NCI-H446 treated with DMSO at 0.1 percent for 48 hours (cell line): ENCODE results near the gene UBE2G2.
A peak's percentile ranks its signal among the peaks of the same experiment; 100 is the strongest.

Source experiments
- DNase-seq: peaks from one replicate; lab custom pipeline; 2025; lab: John Stamatoyannopoulos, UW

Gene UBE2G2, protein sequence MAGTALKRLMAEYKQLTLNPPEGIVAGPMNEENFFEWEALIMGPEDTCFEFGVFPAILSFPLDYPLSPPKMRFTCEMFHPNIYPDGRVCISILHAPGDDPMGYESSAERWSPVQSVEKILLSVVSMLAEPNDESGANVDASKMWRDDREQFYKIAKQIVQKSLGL

DNA sequence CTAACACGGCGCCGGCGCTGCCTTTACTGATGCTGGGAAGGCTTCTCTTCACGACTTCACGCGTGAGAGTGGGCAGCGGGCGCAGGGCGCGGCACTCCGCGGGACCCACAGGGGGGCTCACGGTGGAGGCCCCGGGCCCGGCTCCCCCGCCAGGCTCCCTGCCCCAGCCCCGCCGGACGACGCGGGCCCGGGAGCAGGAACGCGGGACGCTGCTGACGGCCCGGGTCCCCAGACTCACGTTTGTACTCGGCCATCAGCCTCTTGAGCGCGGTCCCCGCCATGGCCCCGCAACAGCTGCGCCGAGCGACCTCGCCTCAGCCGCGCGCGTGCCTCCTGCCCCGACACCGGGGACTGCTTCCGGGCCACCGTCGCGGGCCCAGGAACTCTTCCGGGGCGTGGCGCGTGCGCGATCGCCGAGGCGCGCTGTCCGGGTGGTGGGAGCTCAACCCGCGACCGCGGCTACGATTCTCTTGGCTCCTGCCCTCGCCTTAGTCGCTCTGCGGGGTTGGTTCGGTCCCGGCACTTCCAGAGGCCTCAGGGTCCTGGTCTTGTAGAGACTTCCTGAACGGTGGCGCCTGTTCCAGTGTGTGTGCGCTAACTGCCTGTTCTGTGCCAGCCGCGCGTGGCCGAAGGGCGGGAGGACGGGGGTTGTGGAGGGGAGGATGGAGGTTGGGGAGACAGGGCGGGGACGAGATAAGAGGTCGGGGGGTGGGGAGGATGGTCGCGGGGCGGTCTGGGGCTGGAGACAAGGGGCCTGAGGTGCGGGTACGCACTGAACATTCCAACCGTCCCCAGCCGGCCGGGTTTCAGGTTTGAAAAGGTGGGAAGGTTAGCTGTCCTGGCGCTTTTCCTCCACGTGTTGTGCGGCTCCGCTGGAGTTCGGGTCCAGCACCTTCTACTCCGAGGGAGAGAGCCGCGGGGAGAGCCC lies at the start of gene UBE2G2:
Gene UBE2G2, minus strand, starts transcription at position 353 of the 928 bp plus-strand sequence. Its CDS starts 72 bp downstream, at position 281.
- DNase-seq, result peak; percentile 59

DNA sequence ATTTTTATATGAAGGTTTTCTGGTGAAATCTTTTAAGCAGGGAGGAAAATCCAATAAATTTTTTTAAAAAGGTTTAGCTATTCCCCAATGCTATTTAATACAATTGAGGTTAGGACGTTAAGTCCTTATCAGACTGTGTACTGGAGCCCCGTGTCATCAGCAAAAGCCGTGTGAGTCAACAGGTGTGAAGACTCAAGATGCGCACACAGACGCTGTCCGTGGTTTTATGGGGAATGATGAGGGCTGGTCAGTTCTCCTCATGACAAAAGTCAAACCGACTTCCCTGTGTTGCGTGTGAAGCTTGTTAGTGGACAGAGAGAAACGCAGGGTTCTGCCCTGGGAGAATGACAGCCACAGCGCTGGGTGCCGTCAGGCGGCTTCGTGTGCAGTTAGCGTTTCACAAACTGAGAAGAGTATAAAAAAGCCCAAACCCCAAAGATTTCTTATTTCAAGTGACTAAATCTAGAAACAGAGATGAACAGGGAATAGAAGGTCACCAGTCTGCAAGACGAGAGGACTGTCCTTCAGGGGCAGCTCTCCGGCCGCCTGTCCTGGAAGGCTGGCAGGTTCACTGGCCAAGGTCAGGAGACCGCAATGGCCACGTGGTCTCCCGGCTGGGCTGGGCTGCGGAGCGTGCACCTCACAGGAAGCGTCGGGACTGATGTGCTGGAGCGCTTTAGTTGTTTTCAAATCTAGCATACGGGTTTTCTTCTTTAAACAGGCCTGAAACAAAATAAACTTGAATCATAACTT lies 49.5 kb upstream of the UBE2G2 start:
- DNase-seq, result no peak

DNA sequence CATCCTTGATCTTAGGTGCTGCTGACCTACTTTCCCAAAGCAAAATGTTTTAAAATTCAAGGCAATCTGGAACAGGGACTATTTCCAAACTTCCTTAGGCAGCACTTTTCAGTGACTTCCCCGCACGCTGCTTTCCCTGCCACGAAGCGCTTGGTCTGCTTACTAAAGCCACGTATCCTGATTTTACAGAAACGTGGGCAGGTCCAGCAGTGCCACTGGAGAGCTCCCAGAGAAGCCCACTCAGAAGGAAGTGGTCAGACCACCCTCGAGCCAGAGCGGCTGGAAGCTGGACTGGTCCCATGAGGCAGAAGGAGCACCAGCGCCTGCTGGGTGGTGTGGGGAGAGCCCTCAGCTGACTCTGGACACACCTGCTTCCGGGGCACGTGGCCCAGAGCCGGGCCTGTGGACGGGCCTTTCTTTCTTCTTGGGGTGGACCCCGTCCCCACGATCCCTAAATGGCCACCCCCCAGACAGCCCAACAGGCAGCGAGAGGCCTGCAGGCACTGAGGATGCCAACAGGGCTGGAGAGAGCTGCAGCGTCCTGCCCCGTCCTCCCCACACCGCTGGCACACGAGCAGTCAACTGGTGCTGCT lies 48.7 kb upstream of the UBE2G2 start:
- no peak for DNase-seq

DNA sequence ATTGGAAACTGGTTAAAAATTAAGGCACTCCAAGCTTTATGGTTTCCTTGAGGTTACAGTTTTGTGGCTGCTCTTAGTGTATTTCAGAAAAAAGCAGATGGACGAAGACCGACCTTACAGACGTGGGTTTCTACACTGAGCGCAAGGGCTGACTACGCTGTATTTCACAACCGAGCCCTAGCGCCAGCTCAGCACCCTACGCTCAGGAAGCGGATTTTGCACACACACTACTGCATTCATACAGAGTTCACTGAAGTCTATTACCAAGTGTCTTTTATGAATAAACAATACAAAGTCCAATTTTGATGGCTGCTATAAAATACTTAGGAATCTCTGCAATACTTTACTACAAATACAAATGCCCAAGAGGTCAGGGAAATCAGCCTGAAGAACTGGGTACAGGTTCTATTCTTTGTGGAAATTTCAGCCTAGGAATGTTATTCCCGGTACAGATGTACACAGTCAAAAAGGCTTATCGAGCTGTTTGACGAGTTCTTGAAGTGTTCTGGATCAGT lies 48.1 kb upstream of the UBE2G2 start:
- no peak for DNase-seq

DNA sequence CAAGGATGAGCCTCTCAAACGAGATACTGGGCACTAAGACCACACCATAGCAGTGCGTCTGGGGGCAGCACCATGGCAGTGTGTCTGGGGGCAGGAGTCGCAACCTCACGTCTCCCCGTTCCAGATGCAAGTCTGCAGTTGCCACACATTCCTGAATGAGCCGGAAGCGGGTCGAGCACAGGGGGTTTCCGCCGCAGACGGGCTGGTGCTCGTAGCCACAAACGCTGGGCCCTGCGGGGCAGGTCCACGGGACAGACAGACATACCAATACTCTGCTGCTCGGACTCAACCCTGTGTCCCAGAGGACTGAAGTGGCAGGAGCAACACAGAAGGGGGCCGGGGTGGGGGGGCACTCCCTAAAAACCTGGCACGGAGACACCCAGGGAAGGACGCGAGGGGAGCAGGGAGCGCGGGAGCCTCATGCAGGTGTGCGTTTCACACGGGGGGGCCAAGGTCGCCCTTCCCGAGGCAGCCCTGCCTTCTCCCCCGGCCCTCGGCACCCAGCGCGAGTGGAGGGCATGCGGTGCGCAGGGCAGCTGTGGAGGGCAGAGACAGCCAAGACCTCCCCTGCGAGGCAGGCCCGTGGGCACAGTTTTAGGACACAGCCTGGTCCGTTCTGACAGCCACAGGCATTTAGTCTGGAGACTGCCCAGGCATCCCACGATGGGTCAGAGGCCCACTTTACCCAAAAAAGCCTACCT lies 47.4 kb upstream of the UBE2G2 start:
- DNase-seq, result no peak

DNA sequence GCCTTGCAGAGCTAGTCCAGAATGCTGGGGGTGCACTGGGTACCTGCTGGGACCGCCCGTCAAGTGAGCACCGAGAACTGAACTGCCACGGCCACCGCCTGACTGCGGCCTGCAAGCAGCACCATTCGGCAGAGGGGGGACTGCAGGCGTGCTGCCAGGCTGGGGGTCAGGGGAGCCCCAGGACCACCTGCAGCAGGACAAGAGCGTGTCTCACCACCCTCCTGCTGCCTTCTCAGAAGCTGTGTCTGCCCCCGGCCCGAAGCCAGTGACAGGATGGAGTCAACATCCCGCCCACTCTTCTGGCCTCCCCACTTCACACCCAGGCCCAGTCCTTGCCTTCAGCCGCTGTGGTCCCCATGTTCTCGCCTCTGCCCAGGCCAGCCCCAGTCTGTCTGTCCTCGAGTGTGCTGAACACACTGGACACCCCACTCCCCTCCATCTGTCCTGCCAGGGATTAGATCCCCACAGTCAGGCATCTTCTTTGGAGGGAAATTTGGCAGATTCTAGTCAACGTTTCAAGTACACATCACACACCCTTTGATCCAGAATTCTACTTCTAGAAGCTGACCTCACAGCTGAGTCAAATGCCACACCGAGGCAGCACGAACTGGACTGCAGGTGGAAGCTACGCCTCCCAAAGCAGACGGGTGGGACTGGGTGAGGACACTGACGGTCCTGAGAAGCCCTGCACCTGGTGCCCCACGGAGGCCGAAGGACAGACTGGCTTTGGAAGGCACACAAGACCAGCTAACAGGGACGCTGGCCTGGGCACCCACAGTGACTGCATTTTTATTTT lies 45.8 kb upstream of the UBE2G2 start:
- no peak for DNase-seq

DNA sequence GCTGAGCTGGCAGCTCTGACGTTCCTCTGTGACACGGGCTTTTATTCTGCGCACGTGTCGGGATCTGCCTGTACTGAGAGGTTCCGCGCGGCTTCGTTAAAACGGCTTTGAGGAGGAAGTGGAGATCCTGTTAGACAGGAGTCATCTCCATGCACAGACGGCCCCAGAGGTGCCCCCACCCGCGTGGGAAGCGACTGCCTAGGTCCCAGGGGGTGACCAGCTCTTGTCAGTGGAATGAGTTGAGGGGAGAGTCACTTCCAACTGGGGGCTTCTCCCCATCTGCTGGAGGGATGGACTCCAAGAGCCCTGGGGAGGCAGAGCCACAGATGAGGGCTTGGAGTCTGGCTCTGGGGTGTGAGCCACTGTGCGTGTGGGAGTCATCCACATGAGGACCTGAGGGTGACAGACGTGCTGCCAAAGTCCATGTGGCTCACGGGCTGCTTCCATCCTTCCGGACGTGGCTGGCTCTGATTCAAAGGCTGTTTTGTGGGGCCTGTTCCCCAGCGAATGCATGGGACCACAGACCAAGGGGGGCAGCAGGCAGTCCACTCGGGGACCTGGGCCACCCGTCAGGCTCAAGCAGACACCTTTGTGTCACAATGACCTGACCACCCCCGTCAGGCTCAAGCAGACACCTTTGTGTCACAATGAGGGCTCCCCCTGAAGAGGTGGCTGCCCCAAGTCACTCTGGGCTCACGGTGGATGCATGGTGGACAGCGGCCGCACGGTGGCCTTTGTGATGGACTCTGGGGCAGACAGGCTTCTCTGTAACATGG lies 45.1 kb upstream of the UBE2G2 start:
- DNase-seq, result no peak

DNA sequence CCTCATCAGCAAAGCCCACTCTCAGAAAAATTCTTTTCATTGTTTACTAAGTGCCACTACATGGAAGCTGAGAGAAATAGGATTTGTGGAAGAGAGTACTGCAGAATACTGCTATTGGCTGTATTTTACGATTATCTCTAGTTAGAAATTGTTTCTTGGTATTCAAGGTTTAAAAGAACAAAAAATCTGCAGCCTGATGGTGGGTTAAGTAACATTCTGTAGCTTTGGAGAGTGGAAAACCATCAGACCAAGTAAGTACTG lies 44.5 kb upstream of the UBE2G2 start:
- DNase-seq, result no peak

DNA sequence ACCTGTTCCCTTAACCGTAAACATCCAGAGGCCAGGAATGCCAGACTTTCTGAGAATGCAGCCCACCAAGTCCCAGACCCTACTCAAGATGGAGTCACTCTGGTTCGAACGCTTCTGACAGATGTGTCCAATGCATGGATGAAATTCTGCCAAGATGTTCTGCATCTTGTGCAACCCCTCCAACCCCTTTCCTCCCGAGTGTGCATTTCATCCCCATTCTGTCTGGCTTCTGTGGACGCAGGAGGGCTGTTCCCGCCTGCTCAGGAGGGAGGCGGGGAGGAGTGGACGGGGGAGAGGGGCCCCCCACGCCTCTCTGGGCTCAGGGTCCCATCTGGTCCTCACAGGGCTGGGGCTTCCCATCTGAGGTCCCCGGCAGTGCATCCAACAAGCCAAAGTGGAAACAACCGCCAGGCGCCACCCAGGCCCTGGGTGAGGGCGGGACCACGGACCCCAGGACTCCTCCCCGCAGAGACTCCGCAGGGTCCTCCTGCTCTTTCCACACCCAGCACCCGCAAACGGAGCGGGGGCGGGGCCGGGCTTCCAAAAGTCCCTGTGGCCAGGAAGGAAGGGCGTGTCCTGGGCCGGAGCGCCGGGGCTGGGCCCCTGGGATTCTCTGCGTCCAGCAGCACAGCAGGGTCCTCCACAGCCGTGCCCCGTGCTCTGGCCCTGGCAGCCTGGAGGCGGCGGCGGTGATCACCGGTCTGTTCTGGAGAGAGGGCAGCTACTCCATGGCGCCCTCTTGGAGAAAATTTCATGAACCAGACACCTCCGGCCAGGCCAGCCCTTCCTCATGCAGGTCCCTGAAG lies 44.0 kb upstream of the UBE2G2 start:
- DNase-seq, result no peak

DNA sequence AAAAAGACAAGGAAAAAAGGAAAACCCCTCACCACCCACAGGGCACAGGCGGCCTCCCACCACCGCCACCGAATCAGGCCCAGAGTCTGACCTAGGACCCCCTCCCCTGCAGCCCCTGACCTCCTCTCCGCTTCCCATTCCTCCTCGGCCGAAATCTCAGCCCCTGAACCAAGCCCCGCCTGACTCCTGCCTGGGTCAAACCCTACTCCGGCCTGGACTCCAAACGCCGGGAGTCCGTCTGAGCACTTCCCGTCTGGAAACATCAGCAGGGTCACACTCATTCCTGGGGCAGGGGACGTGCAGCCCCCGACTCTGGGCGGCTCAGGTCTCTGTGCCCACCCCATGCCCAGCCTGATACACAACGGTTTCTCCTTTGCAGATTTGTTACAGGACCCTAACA lies 42.6 kb upstream of the UBE2G2 start:
- no peak for DNase-seq

DNA sequence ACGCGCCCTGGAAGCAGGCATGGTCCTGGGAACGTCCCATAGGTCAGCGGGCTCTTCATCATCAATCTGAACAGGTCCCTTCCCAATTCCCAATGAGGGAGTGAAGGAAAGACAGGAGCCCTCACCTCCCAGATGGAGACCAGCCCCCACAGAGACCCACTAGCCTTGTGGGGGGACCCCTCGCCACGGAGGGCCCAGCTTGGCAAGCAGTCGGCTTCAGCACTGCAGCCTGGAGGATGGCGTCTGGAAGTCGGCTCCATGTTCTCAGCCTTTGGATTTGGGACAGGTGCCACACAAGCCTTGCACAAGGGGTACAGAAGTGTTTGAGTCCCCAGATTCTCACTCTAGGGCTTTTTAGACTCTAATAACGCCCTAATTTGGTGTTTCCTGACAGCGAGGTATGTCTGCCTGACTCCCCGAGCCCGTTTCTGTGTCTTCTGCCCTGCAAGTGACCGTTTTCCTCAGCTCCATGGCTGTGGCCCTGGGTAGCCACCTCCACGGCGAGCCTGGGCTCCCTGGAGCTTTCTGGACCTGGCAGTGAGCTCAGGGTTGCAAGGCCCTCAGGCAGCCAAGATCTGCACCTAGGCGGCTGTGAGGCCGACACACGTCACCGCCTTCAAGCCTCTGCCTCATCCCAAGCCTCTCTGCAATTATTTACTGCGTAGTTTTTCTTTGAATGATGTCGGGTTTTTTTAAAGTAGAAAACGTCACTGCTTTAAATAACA lies 41.3 kb upstream of the UBE2G2 start:
- DNase-seq, result no peak

DNA sequence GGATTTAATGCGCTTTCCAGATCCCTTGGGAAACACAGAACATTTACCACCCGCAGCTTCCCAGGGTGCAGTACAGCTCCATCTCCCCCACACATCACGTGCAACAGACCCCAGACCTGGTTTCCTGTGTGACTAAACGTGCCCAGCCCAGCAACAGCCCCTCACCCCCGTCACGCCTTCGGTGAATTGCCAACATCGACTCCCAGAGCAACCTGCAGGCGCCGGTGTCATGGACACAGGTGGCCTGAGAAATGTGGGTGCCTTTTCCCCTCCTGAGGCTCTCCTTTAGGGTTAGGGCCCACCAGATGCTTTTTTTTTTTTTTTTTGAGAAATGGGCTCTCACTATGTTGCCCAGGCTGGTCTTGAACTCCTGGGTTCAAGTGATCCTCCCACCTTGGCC lies 40.5 kb upstream of the UBE2G2 start:
- DNase-seq, result no peak

DNA sequence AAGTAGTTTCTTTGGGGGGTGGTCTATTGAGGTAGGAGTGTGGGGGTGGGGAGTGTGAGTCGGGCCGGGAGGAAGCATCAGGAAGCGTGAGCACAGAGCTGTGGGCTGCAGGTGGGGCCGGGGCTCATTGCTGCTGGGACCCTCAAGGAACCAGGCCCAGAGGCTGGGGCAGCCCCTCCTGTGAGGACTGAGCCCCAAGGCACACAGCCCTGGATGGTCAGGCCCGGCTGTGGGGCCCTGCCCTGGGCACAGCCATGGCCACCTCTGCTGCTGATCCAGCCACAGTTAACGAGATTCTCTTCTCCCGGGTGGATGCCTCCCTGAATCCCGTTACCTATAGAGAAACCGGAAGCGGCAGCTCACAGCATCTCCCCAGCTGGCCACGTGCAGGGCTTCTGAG lies 39.2 kb upstream of the UBE2G2 start:
- DNase-seq, result no peak

DNA sequence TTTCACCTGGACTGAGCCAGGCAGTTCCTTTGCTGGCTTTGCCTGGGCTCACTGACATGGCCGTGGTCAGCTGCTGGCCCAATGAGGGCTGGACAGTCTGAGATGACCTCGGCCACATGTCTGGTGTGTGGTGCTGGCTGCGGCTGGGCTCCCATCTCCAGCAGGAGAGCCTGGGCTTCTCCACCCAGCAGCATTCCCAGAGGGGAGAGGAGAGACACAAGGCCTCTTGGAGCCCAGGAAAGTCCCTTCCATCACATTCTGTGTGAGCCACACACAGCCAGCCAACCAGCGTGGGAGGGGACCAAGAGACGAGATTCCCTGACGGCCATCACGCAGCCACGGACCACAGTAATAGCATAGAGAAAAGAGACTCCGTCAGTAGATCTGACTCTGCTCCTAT lies 37.3 kb upstream of the UBE2G2 start:
- DNase-seq, result no peak

DNA sequence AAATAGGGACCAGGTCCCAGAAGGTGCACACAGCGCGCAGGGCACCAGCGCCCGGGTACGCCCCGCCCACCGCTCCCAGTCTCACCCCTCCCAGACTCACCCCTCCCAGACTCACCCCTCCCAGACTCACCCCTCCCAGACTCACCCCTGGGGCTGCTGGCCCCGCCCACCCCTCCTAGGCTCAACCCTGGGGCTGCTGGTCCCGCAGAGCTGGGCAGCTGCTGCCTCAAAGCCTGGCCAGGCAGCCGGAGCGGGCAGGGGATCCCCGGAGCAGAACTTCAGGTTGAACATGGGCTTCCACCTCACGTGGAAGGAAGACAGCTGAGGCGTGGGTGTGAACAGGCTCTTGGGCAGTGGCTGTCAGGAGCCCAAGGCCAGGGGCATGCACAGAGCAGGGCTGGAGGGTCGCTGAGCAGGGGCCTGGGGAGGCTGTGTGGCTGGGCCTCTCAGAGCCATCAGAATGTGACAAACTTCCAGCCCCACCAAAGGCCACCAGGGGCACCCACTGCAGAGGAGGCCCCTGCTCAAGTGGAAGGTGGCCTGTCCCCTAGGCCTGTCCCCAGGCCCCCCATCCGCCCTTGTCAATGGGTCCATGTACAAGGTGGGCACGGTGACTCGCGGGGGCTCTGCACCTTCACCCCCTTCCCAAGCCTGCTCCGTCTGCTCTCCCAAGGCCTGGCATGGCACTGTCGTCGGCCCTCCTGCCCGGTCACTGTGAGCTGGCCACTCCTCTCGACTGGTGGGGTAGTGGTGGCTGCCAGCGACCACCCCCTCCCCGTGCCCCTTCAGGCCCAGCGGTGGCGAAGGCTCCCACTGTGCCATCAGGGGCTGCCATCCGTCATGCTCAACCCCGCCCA lies 36.6 kb upstream of the UBE2G2 start:
- no peak for DNase-seq

DNA sequence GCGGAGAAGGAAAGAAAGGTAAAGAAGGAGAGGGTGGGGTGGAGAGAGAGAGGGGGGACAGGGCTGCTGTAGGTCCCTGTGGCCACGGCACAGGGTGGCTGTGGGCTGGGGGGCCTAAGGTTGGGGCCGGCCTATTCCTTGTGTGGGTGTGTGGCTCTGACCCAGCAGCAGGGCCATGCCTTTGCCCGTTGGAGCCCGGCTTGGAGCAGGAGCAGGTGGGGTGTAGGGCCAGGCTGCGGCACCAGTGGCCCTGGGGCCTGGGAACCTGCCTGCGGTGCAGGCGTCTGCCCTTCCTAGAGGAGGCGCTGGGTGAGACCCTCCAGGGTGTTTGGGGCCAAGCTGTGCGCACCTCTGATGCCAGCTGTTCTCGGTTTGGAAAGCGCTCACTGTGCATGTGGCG lies 35.9 kb upstream of the UBE2G2 start:
- DNase-seq, result no peak

DNA sequence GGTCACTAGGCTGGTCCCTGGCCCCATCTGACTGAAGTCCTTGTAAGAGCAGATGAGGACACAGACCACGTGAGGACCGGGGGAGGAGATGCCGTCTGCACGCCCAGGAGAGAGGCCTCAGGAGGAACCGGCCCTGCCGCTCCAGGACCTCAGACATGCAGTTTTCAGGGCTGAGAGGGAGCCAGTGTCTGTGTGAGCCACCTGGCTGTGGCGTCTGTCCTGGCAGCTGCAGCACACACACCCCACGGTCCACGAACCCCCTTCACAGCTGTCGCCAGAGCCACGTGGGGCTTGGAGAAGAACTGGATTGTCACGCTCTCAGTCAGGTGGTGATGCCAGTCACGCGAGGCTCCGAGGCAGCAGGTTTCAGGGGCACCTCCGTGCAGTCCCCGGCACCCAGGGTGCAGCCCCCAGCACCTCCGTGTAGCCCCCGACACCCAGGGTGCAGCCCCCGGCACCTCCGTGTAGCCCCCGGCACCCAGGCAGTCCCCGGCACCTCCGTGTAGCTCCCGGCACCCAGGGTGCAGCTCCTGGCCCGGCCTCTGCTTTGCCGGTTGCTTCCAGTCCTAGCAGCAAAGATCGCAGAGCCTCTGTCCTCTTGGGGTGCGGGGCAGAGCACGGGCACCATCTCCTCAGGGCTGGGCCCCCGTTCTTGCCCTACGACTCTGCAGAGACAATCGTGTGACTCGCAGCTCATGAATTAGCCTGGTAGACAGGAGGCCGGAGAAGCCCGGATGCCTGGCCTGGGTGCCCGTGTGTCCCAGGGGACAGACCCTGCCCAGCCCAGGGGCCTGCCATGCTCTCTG lies 35.2 kb upstream of the UBE2G2 start:
- DNase-seq, result no peak
